ENCODE results near the gene TTC9.
"Not testable (repeated sequence)": the region's sequence is repeated elsewhere in the genome, so short reads cannot be mapped to it uniquely, and the experiment has no call there.

Gene TTC9

DNA sequence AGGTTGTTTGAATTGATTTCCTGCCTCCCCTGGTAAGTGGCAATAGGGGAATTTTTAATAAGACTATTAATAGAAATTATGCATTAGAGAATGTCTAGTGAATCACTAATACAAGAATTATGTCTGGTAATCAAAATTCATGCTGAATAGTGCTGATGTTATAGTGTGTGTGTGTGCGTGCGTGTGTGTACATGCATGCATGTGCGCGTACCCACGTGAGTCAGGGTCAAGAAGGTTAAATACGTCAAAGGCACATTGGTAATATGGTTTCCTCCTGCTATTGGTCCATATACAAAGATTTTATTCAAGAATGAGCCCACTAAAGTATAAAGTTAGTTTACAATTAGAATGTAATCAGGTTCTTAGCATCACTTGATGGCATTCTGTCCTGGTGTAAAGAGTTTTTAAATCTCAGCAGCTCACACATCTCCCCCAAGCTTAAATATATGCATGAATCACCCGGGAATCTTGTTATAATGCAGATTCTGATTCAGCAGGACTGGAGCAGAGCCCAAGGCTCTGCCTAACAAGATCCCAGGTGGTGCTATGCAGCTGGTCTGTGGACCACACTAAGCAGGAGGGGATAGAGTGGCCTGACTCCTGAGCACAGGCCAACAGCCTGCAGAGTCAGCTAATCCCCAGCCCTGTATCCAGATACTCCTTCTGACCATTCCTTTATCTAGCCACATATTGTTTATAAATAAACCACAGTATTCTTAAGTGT is 43.9 kb downstream of the TTC9 start:
- no peak for DNase-seq

- no peak for DNase-seq
Observed at GRCh38 chr14:70692210-70692609, 50.5 kb downstream of the TTC9 start.

- no peak for DNase-seq
Observed at GRCh38 chr14:70696026-70696425, 54.3 kb downstream of the TTC9 start.

DNA sequence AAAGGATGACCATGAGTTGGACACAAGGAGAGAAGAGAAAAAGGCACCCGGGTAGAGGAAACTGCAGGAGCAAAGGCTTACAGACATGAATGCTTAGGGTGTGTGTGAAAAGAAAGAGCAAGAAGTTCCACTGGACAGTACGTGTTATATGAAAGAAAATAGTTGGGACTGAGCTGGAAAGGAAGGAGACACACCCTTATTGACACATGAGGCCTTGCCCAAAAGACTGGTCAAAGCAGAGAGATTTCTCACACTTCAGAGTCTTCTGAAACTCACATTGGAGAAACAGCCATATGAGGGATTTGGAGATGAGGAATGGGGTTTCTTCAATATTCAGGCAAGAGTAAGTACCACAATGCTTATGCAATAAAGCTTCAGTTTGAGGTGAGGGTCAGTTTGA is 56.0 kb downstream of the TTC9 start:
- DNase-seq, result no peak

DNA sequence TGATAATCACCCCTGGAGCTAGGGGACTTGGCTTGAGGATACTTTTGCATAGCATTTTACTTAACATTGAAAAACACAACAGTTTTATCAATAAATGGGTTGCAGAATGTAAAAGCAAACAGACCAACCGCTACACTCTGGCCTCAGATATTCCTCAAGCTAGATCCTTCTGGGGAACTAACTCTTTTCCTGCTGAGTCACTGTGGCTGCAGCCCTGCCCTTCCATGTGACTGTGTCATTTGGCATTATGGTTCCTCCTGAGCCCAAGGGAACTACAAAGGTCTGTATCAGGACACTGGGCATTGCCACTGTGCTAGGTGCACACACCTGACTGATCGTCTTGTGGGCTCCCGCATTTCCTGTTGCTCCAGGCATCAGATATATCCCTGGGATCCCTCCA is 56.6 kb downstream of the TTC9 start:
- DNase-seq, result no peak

GRCh38 chr14:70699646-70700045 is 57.9 kb downstream of the TTC9 start:
- no peak for DNase-seq

- no peak for DNase-seq
Observed at GRCh38 chr14:70700955-70701585, 59.4 kb downstream of the TTC9 start.

- no peak for DNase-seq
Observed at GRCh38 chr14:70701610-70702009, 59.9 kb downstream of the TTC9 start.

DNA sequence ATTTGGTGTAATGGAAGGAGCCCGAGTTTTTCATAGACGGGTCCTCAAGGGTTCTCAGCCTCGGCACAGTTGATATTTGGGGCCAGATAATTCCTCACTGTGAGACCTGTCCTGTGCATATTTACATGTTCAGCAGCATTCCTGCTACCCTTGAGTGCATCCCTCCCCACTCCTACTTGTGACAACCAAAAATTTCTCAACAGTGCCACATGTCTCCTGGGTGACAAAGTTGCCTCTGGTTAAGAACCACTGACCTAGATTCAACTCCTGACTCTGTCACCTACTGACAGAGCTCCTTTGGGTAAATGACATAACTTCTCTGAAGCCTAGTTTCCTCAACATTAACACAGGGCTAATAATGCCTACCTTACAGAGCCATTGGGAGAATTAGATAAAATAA is 60.4 kb downstream of the TTC9 start:
- DNase-seq, result no peak

DNA sequence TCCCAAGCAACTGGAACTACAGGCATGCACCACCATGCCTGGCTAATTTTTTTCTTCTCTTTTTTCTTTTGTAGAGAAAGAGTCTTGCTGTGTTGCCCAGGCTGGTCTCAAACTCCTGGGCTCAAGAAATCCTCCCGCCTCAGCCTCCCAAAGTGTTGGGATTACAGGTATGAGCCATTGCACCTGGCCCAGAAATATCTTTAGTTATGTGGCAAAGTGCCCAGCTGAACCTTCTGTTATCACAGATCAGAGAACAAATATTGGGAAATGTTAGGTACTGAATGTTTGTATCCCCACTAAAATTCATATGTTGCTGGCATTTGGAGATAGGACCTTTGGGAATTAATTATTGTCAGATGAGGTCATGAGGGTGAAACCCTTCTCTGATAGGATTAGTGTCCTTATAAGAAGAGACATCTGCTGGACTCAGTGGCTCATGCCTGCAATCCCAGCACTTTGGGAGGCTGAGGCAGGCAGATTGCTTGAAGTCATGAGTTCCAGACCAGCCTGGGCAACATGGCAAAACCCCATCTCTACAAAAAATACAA is 62.0 kb downstream of the TTC9 start:
- not testable (repeated sequence) for DNase-seq

DNA sequence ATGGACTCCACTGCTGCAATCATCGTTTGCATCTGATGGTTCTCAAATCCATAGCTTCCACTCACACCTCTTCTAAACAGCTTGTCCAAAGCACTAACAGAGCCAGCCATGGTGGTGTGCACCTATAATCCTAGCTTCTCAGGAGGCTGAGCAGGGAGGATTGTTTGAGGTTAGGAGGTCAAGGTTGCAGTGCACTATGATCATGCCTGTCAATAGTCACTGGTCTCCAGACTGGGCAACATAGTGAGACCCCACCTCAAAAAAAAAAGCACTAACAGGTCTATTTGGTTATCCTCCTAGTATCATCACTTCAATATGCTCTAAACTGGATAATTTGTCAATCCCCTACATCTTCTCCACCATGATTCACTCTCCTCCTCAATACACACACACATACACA is 63.2 kb downstream of the TTC9 start:
- DNase-seq, result no peak

DNA sequence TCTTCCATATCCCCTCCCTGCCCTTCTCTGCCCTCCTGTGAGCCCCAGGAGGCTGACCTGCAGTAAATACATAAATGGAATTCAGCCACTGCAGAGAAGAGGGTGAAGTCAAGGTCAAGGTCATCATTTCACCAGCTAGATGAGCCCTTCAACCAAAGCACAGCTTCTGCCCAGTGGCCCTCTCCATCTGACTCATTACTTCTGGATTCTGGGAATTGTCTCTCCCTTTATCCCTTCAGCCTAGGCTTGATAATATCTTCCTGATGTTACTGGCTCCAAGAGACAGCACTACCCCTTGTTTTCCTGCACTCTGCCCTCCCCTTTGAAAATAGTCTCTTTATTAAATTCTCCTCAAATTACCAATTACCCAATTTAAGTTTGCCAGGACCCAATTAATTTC is 64.5 kb downstream of the TTC9 start:
- DNase-seq, result no peak

DNA sequence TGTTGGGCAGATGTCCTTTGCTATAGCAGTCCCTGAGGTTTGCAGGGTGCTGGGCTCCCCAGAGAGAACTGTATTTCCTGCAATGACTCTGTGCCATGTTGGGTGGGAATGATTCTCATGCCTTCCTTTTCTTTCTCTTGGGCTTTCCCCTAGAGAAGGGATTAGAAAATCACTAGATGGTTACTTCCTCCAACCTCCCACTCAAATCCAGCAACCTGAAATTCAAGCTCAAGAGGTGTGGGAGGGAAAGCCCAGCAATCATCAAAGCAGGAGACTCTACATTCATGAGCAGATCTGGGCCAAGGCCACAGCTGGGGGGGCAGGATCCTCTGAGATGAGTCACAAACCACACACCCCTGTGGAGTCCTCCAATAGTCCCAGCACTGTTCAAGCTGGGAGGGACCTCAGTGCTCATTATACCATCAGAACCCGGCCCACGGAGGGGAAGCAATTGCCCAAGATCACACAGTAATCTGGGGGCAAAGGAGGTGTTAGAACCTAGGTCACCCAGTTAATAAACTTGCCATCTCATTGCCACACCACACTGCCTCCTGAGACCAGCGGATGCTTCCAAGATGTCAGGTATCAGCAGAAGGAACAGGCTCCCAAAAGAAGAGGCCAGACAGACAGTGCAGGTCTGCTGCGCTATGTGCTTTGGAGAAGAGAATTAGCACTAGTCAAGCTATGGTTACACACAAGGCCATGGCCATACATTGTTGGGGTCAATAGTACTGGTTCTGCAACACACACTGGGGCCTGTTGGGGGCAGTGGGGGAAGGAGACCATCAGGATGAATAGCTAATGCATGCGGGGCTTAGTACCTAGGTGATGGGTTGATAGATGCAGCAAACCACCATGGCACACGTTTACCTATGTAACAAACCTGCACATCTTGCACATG is 65.7 kb downstream of the TTC9 start:
- no peak for DNase-seq

DNA sequence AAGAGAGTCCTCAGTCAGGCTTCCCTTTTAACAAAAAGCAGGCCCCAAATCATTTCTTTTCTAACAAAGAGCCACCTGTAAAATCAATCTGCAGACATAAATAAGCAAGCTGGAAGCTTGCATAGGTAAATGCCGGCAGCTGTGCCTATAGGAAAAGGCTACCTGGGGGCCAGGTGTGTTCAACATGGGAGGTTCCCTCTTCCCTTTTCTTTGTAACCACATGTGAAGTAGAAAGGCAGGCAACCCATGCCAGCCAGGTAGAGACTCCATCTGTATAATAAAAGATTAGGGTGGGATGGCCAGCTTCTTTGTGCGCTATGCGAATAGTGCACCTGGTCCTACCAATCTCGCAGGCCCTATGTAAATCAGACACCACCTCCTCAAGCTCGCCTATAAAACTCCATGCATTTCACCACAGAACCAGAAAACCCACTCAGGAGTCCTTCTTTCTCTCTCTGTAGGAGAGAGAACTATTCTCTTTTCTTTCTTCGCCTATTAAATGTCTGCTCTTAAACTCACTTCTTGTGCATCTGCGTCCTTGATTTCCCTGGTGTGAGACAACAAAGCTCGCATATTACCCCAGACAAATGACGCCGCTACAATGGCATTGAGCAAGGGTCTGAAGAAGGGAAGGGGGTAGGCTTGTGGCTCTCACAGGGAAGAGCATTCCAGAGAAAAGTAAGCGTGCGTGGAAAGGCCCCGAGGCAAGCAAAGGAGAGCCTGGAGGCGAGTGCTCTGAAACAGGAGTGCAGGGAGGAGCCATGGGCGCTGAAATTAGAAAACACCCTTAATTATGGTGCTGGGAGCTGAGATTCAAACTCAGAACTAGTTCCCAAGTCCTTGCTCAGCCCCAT is 67.2 kb downstream of the TTC9 start:
- DNase-seq, result no peak

GRCh38 chr14:70709726-70710382 is 68.1 kb downstream of the TTC9 start:
- no peak for DNase-seq

DNA sequence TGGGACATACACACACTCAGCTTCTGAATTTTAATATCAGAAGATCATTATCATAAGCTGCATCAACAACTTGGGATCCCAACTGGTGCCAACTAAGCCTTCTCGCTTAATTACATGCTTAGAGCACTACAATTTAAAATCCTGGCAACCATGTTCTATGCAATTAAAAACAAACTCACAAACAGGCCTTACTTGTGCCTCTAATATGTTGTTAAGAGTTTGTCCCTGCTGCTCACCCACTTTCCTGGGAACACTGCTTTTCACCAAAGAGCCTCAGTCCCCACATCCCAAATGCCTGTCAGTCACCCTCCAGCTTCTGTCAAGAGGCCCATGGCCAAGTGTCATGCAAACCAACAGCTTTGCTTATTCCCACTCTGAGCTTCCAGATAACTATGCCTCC is 69.7 kb downstream of the TTC9 start:
- no peak for DNase-seq

DNA sequence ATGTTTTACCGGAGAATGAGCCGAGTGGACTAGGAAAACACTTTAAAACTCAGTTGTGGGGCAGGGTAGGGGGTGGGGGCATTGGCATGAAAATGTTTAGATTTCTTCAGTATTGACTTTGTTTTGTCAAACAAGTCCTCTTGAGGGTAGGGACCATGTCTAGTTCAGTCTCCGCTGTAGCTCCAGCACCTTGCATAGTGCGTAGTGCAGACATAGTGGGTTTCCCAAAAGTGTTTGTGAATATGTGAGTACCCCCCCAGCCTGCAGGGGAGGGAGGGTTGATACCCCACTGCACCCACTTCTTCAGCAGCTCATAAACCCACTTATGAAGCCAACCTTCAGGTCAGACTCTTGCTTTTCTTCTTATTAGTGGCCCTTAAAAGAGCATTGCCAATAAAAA is 71.4 kb downstream of the TTC9 start:
- no peak for DNase-seq

DNA sequence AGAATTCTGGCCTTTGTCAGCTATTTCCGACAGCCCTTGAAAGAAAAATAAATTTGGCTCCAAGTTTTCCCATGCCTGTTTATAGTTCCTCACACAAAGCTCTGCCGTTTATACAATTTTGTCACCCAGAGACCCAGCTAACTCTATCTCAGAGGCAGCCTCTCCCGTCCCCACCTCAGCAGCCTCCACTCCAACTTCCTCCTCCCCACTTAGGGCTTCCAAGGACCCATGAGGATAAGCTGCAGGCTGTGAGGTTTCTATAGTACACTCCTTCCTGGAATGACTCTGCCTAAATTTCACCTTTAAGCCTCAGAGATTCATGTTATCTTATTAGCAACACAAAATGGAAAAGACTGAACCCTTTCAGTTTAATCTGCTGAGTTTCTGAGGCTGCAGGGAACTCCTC is 71.8 kb downstream of the TTC9 start:
- DNase-seq, result no peak

GRCh38 chr14:70714055-70714550 is 72.4 kb downstream of the TTC9 start:
- peak; percentile 66 for DNase-seq

- DNase-seq, result no peak
Observed at GRCh38 chr14:70716483-70716882, 74.8 kb downstream of the TTC9 start.

GRCh38 chr14:70716958-70717357 is 75.2 kb downstream of the TTC9 start:
- no peak for DNase-seq

Measured in CD4-positive, alpha-beta T cell treated with Interleukin-12 subunit alpha and Interleukin-12 subunit beta, for 1 hour (primary cell).